ENCODE data around the gene NDUFAF8.

DNA sequence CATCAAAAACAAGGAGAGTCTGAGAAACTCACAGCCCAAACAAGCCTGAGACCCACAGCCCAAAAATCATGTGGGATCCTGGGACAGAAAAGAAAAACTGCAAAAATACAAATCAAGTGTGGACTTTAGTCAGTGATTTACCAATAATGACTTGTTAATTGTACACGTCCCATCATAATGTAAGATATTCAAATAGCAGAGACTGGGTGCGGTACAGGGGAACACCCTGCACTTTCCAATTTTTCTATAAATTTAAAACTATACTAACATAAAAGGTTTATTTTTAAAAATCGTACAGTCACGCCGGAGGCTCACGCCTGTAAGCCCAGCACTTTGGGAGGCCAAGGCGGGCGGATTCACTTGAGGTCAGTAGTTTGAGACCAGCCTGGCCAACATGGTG is 25.1 kb upstream of the NDUFAF8 start:
- TF ChIP-seq, protein P1, sequence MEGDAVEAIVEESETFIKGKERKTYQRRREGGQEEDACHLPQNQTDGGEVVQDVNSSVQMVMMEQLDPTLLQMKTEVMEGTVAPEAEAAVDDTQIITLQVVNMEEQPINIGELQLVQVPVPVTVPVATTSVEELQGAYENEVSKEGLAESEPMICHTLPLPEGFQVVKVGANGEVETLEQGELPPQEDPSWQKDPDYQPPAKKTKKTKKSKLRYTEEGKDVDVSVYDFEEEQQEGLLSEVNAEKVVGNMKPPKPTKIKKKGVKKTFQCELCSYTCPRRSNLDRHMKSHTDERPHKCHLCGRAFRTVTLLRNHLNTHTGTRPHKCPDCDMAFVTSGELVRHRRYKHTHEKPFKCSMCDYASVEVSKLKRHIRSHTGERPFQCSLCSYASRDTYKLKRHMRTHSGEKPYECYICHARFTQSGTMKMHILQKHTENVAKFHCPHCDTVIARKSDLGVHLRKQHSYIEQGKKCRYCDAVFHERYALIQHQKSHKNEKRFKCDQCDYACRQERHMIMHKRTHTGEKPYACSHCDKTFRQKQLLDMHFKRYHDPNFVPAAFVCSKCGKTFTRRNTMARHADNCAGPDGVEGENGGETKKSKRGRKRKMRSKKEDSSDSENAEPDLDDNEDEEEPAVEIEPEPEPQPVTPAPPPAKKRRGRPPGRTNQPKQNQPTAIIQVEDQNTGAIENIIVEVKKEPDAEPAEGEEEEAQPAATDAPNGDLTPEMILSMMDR (IDR thresholded peaks at IDR 0.05) = no peak
- no peak for TF ChIP-seq POLR2A (IDR thresholded peaks at IDR 0.05)

All from body of pancreas (tissue), 4 donors.